DMS79 (cell line): ENCODE data around the gene CMSS1.

Source experiments
- DNase-seq: peaks from one replicate; lab custom pipeline; 2025; lab: John Stamatoyannopoulos, UW

Gene CMSS1

DNA sequence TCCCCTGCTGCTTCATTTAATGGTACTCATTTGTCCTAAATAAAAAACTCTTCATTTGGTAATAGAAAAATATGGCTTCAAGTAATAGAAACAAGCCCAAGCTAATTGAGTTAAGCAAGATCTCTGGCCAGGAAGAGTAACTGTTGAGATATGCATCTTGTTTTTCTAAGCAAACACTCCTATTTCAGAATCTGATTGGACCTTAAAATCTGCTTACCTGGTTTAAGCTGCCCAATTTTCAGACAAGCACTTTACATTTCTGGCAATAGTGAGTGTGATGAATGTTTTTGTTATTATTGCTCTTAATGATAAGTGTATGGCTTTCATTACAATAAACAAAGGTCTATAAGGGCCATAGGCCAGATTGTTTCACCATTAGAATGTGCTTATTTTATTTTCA lies 86.2 kb downstream of the CMSS1 start:
- no peak for DNase-seq

DNA sequence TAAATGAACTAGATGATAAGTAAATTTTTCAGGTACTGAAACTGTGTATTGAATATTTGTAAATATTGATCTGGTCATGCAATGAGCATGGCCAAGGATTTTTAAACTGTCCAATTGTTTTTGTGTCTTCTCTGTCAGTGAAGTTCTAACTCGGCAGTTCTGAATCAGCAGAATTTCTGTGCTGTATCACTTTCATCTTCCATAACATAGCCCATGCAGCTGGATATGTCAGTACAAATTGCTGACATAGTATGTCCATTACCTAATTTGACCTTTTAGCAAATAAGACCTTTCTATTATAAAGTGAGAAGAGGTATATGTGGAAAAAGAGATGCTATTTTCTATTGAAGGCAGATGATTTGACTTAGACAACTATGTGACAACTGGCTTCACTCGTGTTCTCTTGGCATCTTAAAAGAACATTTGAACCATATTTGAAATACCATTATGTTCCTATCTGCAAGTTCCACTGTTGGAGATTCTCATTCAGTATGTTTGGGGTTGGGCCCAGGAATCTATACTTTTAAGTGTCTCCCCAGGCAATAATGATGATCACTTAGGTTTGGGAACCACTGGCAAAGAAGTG lies 90.4 kb downstream of the CMSS1 start:
- DNase-seq, result no peak

DNA sequence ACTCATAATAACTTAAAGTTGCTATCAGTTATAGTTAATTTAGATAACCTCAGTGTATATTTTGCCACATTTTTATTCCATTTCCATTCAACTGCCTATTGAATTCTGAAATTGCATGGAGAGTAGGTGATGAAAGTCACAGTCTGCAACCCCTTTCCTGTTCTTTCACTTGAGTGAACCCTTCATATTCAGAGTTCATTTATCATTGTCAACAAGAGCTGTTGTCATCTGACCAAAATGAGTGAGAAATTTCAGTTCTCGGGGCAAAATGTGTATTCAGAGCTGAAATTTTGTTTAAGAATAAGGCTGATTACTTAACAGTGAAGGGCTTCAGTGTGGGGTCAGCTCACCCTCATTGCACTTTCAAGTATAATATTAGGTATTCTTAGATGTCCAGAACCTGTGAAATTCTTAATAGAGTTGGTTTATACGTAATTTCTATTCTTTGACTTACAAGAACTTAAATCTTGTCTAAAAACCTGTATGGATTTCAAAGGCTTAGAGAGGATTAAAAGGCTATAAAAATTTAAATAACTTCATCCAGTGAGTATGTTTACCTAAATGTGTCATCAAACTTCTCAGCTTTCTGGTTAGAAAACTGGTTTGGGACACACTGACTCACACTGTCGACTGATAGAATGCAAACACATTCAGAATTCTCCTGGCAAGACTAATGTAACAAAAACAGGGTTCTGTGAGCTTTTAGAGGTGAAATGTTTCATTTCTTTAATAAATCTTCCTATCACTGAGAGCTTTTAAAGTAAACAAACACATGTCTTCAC lies 92.2 kb downstream of the CMSS1 start:
- no peak for DNase-seq

DNA sequence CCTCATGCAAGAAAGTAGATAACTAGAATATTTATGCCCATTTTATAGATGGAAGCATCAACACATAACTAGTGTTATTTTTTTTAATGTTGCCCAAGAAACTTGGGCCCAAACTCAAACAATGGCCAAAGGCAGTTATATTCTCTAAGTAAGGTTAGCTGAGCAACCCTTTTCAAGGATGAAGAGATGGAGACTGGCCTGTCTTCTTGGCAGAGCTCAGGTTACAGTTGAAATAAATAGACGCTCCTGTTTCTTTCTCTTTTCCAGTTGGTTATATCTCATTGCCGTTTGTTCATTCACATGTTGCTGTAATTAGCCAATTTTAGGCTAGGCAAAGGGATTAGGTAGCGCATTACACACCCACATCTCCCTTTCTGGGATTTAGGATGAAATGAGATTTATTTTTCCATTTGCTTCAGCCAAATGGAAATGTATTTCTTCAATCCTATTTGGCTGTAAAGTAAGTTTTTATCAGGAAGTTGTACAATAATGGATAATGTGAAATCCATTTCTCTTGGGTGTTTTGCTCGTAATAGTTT lies 93.2 kb downstream of the CMSS1 start:
- no peak for DNase-seq

DNA sequence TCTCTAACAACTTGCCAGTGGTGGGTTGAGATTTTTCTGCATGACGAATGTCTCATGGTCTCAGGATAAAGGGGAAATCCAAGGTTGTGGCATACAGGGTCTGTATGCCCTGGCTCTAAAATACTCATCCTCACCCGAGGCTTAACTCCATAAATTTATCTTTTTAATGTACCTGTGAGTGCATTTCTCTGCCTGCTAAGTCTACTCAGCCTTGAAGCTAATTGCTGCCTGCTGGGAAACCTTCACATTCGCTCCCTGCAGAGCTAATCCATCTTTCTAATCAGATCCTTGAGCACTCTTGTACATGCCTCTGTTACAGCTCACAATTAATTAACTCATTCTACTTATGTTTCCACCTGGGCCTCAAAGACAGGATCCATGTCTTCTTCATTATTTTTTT lies 93.8 kb downstream of the CMSS1 start:
- DNase-seq, result peak; percentile 69

DNA sequence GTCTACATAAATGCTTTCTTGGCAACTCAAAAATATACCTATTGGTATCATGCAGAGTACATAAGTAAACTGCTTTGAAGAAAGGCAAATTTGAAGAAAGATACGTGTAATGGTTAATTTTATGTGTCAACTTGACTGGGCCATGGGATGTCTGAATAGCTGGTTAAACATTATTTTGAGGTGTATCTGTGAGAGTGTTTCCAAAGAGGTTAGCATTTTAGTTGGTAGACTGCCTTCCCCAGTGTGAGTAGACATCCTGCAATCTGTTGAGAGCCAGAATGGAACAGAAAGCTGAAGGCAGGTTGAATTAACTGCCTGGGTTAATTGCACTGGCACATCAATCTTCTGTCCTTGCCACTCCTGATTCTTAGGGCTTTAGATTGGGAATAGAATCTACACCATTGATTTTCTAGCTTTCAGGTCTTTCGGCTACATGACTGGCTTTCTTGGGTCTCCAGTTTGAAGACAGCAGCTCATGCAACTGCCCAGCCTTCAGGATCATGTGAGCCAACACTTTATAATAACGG lies 98.3 kb downstream of the CMSS1 start:
- no peak for DNase-seq

DNA sequence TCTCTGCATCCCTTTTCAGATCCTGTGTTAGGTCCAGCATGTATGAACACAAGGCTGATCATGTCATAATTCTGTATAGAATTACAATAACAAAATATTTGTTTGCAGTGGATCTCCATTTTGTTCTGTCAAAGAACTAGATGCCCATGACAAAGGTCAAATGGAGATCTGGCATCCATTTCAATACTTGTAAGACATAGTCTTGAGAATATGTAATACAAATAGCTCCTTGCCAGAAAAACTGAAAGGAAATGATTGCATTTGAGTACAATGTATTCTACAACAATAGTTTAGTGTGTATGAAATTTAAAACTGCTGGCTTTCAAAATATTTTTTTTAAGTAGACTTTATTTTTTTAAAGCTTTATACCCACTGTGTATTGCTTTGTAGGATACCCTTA lies 101.1 kb downstream of the CMSS1 start:
- no peak for DNase-seq

DNA sequence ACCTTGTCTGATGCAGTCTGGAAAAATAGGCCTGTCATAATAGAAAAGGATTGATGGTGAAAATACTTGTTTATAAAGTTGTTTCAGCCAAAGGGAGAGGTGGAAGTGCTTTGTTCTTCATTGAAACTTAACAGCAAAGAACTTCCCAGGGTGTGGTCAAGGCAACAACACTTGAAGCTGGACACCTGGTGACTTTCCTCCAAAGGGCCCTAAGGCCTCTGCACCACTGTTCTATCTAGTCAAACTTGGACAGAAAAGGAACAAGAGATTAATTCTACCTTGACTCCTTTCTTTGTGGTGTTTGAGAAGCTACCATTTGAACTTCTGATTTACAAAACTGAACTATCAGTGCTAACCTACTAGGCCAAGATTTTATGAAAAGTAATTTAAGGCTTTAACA lies 102.0 kb downstream of the CMSS1 start:
- no peak for DNase-seq

DNA sequence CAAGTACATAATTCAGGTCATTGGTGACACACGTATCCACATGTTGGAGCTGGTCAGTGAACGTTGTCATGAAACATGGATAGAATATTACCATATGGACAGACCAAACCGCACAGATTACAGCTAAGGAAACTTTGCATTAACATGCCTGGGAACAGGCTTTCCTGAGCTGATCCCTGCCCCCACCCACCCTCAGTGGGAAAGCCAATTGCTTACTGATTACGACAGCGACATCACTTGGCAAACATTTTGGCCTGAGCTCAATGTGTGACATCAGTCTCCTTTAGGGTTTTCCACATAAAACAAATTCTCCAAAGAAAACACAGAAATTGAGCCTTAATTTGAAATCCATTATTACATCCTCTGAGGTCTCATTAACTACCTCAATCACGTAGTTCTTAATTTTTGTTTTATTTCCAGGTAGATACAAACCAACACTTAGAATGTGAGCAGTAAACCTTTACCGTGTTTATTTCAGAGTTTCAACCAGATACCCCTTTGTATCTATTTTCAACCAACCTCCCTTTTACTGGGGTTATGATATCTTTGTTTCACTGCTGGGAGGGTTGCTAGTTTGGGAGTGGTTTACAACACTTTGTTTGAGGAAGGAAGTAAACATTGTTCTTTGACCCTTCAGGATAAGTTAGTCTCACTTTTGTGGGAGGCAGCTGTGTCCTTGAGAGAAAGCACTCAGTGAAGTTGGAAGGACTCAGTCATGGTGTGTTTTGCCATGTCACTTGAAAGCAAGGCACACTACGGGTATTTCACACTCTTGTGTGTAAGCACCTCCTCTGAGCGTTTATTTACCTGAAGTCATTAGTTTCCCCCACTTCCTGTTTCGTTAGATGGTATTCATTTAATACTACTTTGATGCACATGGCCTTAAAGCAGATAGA lies 103.1 kb downstream of the CMSS1 start:
- DNase-seq, result no peak

DNA sequence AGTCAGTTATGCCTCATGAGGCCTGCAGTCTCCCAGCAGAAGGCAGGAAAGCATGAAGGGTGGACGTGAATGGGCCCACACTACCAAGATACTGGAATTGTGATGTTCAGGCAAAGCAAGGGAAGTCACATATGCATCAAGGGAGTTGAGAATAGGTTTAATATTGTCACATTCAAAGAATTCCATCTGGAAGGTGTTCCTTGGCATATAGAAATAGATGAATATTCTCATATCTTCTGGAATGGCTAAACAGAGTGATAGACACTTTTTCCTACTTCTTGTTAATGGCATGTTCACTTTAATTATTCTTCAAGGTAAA lies 103.7 kb downstream of the CMSS1 start:
- DNase-seq, result no peak

DNA sequence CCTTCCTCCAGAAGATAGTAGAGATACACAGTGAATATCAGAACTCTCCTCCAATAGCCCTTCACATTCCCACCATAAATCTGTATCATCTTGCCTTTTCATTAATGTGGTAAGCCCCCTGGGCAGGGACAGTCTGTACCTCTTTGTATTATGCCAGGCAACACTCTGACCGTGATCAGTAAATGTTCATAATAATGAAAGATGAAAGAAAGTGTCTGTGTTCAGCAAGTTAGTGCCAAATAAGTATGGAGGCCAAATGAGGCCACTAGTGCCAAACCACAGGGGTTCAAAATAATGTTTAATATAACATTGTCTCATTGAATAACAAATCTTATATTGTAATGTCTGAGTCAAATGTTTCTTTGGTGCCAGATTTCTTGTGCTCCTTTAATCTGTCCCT lies 104.3 kb downstream of the CMSS1 start:
- DNase-seq, result no peak

DNA sequence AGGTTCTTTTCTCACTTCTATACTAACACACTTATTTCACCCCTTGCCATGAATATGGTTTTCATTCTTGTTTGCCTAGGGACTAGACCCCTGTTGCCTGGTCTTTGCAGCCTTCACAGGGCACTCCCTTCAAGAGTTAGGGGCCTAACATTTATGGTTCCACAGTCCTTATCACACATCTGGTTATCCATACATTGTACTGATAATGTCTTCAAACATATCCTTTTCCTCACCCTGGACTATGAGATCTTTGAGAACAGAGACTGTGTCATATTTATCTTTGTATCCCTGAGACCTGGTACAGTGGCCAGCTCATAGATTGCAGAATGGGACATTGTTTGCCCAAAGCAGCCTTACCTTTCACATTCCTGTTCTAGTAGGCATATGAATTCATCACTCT lies 106.2 kb downstream of the CMSS1 start:
- DNase-seq, result no peak

DNA sequence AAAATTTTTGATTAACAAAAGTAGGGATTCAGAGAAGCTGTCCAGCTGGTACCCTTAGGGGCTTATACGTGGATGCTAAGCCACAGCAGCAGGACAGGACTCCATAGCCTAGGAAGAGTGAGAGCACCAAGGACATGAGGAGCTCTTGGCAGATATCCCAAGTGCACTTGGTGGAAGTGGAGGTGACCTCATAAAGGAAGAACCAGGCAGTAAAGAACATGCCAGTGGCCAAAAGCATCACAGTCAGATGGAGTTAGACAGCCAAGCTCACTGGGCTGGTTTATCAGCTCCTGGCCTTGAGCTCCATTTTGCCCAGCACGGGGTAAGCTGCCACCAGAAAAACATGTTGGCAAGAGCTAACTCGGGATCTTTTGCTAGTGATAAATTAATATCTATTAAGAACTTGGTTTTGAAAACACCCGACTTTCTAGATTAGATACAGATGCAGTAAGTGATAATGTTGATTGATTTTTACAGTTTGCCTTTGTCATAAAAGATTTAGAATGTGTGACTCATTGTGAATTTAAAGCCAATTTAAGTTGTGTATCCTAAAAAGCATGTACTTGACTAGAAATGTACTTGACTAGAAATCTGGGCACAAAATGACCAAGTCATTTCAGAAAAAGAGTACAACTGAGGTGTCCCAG lies 108.0 kb downstream of the CMSS1 start:
- DNase-seq, result peak; percentile 96

DNA sequence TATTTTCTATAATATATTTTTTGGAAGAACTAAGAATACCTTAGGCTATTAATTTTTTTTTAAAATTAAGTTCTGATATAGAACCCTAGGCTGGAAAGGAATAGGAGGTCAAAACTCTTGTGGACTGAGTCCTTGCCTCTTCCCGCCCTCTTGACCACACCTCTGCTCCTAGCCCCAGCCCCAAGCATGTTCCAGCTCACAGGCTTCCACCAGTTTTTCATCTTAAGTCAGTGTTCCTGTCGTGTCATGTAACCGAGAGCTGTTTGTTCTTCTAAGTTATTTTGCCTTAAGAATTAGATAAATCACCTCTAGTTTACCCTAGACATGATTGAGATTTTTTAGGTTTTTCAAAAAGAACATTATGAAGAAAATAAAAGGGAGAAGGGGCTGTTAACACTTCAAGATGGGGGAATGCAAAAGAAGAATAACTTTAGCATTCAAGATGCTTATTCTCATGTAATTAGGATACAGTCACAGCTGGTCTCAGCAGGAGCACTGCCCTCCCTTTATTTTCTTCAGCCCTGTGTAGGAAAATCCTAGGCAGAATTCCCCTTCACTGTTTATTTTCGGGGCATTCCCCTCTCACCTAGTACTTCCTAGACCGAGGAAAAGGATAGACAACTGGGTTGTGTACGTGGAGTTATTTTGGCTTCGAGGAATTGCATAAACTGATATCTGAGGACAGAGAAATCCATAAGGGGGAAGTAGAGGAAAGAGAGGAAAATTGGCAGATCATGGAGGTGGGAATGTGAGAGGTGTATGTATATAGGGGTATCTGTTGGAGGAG lies 110.2 kb downstream of the CMSS1 start:
- no peak for DNase-seq

DNA sequence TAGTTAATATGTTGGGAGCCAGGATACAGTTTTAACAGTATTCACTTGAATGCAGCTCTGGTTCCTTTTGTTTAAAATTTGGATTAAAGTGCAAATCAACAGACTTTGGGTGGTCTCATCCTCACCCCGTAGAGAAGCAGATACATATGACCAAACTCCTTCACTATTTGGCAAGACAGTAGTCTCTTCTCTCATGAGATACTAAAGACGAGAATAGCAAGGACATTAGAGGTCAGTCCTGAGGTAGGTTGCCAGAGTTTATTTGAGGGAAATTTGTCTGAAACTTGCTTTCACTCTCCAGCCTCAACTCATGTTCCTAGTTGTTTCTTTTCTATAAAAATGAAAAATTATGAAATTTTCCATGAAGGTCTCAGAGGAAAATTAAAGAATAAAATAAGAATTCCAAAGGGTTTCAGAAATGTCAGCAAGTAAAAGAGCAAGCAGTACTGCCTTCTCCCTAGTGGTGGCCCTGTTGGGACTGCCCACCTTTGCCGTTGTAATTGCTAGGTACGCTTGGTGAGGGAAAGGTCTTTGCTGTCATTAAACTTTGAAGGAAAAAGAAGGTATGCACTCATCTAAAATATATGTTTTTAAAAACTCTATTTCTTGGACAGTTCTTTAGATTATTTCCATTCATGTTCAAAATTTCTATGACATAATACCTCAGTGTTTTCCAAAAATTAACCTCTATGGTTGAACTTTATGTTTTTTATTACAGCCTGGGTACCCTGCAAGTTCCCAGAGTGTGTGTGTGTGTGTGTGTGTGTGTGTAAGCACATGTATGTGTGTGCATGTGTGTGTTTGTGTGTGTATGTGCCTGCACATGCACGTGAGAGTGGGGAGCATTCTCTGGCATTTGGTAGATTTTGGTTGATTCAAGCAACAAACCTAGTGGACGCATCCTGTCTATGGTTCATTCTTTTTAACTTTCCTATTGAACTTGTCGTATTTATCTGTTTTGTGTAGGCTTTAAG lies 111.4 kb downstream of the CMSS1 start:
- DNase-seq, result no peak

DNA sequence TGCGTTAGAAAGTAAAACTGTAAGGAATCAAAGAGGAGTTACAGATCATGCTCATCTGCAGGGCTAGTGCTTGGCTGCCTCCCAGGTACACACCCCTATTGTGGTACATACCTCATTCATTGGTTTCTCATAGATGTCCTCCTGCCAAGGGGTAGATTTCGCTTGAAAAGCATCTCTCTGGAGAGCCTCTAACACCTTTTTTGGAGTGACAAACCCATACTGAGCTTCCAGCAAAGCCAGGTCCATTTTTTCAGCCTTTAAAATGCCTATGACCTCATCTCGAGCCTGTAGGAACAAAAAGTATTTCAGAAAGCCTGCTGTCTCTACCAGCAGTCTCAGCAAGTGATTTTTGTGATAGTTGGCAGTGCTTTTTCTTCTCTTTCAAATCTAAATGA lies 112.1 kb downstream of the CMSS1 start:
- DNase-seq, result no peak

DNA sequence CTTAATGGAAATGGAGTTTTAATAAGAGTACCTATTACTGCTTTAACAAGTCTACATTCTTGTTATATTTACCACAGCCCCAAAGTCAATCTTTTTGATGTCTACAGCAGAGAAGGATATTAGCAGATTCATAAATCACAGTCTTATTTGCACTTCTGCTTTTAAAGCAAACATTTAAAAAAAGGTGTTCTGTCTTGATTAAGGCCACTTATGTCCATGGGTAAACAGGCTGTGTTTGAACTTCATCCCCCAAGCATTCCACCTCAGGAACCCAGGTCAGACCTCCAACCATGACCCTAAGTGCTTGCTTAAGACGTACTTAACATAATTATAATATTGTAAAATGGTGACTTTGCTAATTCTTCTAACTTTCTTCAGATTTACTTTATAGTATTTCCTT lies 113.4 kb downstream of the CMSS1 start:
- no peak for DNase-seq

DNA sequence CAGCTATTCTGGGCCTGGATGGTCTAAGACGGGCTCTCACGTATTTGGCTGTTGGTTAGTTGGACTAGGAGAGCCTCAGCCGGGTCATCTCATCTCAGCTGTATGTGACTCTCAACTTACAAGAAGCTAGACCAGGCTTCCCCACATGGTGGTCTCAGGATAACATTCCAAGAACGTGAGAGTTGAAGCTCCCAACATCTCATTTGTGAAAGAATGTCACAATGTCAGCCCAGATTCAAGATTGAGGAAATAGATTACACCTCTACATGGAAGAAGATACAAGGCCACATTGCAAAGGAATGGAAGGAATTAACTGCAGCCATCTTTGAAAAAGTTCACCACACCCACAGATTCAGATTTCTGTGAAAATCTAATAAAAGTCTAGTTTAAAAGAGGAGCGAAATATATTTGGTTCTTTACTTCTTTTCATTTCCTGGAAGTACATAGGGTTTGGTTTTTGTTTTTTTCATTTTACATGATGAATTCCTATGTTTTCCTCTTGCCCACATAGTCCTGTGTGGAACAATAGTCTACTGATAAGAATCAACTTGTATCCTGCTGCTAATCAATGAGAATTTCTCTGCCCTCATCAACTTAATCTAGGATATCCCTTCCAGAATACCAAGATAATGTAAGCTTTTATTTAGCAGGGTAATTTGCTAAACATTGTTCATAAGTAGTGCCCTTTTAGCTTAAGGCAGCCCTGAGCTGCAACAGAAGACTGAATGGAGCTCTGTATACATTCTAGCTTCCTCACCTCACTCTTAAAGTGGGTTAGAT lies 116.5 kb downstream of the CMSS1 start:
- no peak for DNase-seq
